HG03439 (cell line): ENCODE data around the gene MOCS1.
"Not testable (repeated sequence)": the region's sequence is repeated elsewhere in the genome, so short reads cannot be mapped to it uniquely, and the experiment has no call there.

Experiments used
- ATAC-seq: cut with Tn5 transposase; IDR thresholded peaks from one replicate; pipeline ENCODE4 v1.9.1; 2021; ENCODE audit warnings: mild to moderate bottlenecking, moderate library complexity; ENCODE audit not compliant: unreplicated experiment

MOCS1 gene

DNA sequence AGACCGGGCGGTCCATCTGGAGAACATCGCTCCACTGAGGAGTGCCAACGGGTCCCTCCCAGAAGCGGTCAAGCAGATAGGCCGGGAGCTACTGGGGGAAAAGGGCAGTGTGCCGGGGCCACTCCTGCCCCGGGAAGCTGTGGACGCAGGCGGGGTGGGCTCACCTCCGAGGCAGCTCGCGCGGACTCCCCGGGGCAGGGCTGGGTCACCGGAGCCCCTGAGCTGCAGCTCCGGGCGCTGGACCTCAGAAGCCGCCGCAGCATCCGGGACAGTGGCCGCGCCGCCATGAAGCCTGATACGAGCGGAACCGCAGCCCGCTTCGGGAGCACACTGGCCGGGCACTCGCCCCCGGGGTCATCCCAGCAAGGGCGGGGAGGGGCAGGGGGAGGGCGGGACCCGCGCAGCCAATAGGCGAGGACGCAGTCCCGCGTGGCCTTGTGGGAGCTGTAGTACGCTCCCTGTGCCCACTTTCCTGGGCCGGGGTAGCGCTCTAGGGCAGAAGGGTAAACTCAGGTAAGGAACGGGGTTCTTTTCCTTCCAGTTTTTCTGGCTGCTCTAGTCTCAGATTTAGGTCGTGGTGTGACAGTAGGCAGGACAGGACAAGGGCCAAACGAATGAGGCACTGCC lies at the start of gene MOCS1:
Gene MOCS1, minus strand, starts transcription at position 332 of the 627 bp plus-strand sequence. Its CDS starts 45 bp downstream, at position 287.
- no peak for ATAC-seq

DNA sequence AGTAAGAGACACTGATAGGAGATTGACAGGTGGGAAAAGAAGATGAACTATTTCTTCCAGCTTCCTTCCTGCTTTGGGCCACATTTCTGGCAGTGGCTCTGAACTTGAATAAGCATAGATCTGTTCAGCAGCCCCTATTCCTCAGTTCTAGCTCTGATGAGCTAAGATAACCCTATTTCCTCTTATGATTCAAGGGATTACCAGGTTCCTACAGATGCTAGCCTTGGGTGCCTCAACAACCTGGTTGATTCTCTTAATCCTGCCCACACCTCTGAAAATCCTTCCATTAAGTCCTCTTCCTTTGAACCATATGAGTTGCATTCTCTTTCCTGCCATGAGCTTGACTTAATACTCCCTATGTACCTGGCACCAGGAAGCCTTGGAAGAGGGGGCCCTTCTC lies 49.8 kb upstream of the MOCS1 start:
- no peak for ATAC-seq

DNA sequence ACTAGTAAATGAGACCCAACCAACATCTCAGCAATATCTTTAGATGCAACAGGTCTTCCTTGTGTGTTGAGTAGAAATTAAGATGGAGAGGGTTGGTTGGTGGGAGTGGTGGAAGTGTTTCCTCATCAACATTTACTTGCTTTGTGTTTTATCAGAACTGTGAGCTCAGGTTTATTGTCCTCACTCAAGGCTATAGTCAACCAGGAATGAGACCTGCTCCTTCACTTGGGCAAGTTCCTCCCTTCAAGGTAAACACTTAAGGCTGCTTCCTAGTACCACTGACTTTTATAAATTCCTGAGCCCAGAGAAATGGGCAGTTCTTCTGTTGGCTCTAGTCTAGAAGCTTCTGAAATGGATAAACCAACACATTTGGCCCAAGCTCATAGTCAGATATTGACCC lies 48.9 kb upstream of the MOCS1 start:
- ATAC-seq, result no peak

DNA sequence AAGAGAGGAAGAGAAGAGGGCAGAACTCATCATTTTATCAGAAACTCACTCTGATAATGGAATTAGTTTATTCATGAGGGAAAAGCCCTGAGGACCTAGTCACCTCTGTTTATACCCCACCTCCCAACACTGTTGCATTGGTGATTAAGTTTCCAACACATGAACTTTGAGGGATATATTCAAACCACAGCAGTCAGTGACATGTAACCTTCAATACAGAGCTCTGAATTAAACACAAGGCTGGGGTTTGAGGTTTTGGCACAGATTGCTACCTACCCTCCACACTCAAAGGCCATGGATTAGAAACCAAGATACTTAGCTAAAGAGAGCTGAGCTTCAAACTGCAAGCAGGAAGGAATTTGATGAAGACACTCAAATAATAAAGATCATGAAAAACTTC lies 48.5 kb upstream of the MOCS1 start:
- ATAC-seq, result no peak

DNA sequence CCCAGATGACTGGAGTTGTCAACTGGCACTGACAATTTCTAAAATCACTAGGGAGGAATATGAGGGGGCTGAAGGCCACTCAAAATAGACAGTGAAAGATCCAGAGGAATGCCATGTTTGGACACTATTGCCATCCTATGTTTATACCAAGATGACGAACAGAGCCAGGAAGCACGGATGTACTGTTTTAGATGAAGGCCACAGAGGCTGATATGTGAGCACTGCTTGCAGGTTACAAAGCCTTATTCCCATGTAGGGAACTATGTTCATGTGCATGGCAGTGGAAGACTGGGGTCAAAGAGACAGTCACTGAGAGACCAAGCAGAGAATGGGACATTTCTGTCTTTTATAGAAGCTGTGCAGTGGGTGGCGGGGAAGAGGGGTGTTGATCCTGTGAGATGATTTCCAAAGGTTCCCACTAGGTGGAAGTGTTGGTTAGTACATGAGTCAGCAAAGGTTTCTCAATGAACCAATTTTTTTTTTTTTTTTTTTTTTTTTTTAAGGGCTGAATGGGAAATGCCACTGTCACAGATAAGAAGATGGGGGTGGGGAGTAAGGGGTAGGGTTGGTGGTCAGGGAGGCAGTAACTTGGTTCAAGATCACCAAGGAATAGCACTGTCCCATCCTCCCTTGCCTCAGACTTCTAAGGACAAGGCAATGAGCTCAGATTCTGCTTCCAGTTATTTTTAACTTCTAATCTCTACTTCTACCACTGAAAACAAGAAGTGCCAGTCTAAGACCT lies 46.7 kb upstream of the MOCS1 start:
- ATAC-seq, result no peak

GRCh38 chr6:39979461-39980328 lies 45.4 kb upstream of the MOCS1 start:
- ATAC-seq, result no peak

- ATAC-seq, result no peak
Observed at GRCh38 chr6:39978240-39978639, 44.0 kb upstream of the MOCS1 start.

- no peak for ATAC-seq
Observed at GRCh38 chr6:39973661-39974060, 39.4 kb upstream of the MOCS1 start.

GRCh38 chr6:39972717-39973116 lies 38.5 kb upstream of the MOCS1 start:
- not testable (repeated sequence) for ATAC-seq

GRCh38 chr6:39971131-39971530 lies 36.9 kb upstream of the MOCS1 start:
- ATAC-seq, result not testable (repeated sequence)

- ATAC-seq, result no peak
Observed at GRCh38 chr6:39965751-39966150, 31.5 kb upstream of the MOCS1 start.

DNA sequence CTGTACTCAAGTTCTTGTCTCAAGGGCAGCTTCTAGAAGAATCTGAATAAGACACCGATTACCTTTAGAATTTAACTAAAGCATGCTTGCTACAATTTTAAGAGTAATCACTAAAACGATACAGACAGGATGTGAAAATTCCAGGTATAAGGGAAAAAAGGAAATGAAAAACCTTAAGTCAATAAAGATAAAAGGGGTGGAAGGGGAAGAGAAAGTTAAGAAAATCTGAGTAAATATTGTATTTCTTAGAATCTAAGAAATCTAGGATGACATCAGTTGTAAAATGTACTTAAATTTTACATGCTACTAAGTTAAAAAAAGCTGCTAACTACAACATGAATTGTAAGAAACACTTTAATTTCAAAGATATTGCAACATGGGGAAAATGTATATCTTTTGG lies 30.3 kb upstream of the MOCS1 start:
- ATAC-seq, result no peak

DNA sequence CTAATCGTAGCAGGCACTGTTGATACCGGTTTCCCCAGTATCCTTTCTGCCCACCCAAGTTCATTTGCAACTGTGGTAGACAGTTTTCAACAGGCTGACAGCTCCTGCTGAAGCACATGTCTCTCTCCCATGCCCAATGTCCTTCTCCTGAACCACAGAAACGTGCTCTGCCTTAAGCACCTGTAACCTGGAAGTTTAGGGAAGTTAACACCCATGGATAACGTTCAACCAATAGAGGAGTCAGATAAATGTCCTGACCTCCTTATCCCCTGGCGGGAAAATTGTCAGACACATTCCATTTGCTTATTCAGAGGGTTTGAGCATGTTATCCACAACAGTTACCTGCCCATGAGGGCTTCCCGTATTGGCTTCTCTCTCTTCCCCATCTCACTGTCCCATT lies 29.8 kb upstream of the MOCS1 start:
- no peak for ATAC-seq

DNA sequence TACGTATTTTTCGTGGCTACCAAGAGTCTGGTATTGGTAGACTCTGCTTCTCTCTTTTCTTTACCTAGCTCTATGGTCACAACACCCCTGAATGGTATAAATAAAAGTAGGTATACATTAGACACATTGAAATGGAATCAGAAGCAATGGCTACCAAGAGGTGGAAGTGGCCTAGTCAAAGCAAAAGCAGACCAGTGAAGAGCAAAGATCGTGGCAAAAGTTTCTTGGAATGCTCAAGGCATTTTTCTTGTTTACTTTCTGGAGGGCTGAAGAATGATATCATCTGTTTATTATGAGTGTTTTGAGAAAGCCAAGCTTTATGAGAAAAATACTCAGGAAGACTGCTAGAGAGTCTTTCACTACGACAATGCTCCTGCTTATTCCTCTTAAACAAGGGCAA lies 28.6 kb upstream of the MOCS1 start:
- ATAC-seq, result no peak

GRCh38 chr6:39961178-39961577 lies 26.9 kb upstream of the MOCS1 start:
- ATAC-seq, result no peak

- ATAC-seq, result no peak
Observed at GRCh38 chr6:39958947-39959346, 24.7 kb upstream of the MOCS1 start.

DNA sequence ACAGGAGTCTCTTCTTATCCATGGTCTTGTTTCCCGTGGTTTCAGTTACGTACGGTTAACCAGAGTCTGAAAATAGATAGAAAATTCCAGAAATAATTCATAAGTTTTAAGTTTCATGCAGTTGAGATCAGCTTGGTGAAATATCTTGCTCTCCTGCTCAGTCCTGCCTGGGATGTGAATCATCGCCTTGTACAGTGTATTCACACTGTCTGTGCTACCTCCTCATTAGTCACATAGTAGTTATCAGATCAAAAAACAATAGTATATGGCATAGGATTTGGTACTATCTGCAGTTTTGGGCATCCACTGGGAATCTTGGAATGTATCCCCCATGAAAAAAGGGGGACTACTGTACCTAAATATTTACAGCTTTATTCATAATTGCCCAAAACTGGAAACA lies 22.7 kb upstream of the MOCS1 start:
- no peak for ATAC-seq

- ATAC-seq, result no peak
Observed at GRCh38 chr6:39953076-39953618, 18.9 kb upstream of the MOCS1 start.

DNA sequence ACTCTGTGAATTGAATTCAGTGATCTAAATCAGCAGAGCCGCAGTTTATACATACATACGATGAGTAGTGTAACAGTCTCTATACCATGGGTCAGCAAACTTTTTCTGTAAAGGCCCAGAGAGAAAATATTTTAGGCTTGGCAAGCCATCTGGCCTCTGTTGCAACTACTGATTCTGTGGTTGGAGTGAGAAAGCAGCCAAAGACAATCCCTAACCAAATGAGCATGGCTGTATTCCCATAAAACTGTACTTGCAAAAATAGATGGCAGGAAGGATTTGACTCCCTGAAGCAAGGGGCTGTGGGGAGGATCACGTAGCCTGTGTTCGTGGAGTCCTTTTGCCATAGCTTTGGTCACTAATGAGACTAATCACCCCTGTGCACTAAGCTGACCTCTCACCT lies 17.9 kb upstream of the MOCS1 start:
- no peak for ATAC-seq

- no peak for ATAC-seq
Observed at GRCh38 chr6:39951716-39952115, 17.5 kb upstream of the MOCS1 start.

DNA sequence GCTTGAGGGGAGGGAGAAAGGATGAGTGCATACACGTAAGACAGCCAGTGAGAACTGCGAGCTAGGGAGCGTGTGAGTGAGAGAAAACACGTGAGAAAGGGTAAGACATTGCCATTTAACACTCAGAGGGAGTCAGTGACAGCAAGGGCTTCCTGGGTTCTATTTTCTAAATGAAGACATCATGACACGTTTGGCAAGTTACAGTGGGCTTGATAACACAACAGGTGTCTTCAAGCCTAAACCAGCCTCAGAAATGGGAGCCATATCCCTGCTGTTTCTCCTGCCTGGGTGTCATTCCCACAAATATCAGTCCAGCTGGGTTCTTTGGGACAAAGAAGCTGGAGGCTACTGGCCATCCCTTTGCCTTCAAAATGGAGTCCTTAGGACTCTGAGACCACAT lies 16.9 kb upstream of the MOCS1 start:
- no peak for ATAC-seq
